UCSD-AML1 (cell line): ENCODE data around the gene SLC2A14.
A peak's percentile ranks its signal among the peaks of the same experiment; 100 is the strongest.
"Not testable (repeated sequence)": the region's sequence is repeated elsewhere in the genome, so short reads cannot be mapped to it uniquely, and the experiment has no call there.

Experiments
- DNase-seq: peaks from one replicate; lab custom pipeline; 2025; ENCODE audit not compliant: unreplicated experiment; lab: John Stamatoyannopoulos, UW

SLC2A14 gene

DNA sequence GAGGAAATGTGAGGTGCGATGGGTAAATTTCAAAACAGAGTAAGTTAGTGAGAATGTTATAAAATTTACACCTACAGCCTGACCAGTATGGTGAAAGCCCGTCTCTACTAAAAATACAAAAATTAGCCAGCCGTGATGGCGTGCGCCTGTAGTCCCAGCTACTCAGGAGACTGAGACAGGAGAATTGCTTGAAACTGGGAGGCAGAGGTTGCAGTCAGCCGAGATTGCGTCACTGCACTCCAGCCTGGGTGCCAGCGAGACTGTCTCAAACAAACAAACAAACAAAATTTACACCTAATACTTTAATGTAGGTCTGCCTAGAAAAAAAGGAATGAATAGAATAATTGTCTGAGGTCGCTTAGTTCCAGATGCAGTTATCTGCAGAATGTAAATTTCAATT, 37.6 kb downstream of the SLC2A14 start:
- DNase-seq = no peak

DNA sequence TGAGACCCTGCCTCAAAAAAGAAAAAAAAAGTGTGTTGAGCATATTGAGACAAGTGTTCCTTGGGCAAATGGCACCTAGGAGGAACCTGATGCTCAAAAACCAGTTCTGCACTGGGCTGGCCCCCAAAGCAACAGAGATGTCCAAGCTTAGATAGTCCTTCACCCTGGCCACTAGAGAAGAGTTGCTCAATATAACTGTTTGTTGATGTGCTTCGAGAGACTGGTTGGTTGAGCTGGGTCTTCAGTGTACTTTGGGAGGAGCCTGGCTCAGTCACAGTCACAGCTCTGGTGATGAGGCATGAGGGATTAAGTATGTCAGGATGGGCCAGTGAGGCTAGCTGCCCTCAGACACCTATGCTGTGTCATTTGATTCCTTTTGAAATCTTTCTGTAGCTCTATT, 38.0 kb downstream of the SLC2A14 start:
- DNase-seq = no peak

DNA sequence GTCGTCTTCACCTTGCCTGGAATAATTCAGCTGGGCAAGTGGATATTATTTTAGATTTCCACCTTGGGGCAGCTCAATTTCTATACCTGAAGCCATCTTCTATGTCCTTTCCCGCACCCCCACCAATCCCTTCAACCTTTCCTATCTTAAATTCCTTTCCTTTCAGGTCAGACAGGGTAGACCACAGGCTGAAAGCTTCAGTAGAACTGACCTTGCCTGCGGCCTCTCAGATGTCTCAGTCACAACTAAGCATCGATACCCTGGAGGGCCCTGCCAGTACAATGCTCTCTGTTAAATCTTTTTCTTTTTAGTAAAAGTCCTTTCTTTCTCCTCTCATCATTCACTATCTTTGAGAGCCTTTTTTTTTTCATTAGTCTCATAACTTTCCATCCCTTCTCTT, 38.9 kb downstream of the SLC2A14 start:
- no peak for DNase-seq

DNA sequence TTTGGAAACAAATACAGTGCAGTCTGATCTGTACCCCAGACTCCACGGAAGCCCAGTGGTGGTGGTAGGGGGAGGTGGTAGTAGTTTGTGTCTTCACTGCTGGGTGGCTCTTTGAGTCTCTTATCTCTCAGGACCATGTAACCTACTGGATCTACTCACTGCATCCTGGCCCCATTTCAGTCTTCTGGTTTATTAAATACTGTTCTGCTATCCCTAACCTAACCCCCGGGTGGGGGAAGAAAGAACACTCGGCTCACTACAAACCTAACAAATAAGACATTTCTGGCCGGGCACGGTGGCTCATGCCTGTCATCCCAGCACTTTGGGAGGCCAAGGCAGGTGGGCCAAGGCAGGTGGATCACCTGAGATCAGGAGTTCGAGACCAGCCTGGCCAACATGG, 39.5 kb downstream of the SLC2A14 start:
- not testable (repeated sequence) for DNase-seq

DNA sequence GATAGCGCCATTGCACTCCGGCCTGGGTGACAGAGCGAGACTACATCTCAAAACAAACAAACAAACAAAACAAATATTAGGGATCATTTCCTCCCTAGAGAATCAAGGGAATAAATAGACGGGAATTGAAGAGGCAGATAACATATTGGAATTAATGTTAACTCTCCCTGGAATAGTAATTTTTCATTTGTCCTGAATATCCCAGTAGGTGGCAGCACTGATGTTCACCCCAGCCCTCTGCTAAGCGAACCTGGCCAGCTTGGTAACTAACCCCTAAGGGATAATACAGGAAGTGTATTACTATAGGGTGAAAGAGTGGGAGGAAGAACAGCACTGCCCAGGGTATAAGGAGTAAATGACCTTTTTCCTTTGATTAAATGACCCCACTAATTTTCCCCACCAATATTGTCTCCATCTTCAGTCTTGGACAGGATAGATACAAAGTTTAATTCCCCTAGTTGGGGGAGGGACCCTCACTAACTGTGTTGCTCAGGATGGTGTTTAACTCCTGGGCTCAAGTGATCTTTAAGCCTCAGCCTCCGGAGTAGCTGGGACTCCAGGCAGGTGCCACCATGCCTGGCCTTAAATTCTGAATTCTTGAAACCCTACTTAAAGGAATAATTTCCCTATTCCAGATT, 40.5 kb downstream of the SLC2A14 start:
- peak; percentile 24 for DNase-seq

DNA sequence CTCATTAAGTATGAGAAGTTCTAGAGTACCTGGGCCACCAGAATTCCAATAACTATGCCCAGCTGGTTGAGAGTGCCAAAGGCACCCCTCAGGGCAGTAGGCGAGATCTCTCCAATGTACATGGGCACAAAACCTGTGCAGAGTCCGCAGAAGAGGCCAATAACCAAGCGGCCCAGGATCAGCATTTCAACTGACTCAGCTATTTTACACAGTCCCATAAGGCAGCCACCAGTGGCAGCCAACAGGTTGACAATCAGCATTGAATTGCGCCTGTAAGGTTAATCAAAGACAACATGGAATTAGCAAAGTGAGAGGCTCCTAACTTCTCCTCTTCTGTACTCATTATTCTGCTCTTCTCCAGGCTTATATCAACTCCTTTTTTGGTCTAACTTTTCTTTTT, 43.0 kb downstream of the SLC2A14 start:
- not testable (repeated sequence) for DNase-seq

DNA sequence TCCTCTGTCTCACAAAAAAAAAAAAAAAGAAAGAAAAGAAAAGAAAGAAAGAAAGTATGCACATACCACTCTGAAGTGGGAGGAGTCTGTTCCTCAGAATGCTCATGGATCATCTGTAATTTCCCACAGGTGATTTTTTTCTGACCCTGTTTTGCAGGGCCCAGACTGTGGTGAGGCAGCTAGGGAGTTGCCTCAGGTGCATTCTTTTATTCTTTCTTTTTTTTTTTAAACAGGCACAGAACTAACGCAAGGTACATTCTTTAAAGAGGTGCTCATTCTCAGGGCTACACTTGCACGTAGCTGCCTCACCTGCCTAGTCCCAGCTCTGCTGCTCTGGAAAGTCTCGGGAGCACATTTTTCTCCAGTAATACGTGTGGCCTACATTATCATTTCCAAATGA, 47.0 kb downstream of the SLC2A14 start:
- not testable (repeated sequence) for DNase-seq

DNA sequence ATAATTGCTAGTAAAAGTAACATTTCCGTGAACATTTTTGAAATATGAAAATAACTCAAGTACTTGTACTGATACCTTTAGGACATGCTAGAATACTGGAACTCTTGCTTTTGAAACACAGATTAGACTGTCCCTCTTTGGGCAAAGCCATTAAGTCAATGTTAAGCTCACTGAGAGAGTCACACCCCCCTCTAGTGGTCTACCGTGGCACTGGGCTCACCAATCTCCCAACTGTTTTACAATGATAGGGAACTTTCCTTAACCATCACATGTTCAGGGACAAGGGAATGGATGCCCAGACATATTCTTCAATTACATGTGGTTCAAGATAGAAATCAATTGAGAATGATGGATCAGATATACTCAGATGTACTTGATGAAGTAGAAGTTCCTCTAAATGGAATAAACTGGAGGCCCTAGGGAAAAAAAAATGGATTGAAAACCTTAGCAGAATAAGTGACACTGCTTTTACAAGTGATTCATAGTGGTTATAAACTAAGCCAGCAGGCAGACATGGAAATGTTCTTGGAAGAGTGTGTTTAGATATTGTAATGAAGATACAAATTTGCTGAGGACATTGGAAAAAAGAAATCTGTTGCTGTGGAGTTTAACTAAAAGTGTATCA, 65.7 kb downstream of the SLC2A14 start:
- DNase-seq = peak; percentile 75

DNA sequence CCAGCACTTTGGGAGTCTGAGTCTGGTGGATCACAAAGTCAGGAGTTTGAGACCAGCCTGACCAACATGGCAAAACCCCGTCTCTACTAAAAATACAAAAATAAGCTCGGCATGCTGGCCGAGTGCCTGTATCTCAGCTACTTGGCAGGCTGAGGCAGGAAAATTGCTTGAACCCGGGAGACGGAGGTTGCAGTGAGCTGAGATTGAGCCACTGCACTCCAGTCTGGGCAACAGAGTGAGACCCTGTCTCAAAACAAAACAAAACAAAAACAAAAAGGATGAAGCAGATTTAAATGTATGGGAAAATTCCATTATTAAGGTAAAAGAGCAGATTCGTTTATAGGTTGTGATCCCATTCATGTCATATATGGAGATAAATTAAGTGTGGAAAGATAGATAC, 66.4 kb downstream of the SLC2A14 start:
- DNase-seq = not testable (repeated sequence)

DNA sequence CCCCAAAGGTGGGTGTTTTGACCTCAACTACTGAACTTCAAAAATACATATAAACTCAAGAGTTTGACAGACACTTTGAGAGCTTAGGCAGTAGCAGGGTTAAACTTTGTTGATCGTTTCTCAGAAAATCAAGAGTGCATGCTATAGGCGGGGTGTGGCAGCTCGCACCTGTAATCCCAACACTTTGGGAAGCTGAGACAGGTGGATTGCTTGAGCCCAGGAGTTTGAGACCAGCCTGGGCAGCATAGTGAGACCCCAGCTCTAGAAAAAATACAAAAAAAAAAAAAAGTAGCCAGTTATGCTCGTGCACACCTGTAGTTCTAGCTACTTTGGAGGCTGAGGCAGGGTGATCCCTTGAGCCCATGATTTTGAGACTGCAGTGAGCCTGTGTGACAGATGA, 71.3 kb downstream of the SLC2A14 start:
- no peak for DNase-seq

DNA sequence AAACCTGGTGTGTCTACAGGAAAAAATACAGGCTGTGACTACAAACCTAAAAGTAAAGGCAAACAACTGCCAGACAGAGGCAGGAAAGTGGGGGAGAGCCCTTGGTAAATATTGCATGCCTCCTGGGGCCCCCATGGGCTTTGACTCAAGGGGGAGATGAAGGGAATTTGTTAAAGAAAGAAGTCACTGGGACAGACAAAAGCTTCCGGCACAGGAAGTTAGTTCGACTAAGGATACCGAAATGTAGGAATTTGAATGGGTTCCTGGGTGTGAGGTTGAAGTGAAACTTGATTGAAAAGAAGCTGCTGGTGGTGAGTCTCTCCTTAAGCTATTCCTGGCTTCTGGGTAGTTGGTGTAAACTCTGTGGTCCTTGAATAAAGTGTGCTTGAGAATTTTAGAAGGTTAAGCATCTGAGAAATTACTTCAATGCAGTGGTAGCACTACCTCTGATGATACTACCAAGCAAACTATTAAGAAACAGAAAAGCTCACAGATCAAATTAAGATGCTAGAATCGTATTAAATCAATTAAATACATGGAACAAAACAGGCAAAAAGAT, 73.9 kb downstream of the SLC2A14 start:
- not testable (repeated sequence) for DNase-seq

DNA sequence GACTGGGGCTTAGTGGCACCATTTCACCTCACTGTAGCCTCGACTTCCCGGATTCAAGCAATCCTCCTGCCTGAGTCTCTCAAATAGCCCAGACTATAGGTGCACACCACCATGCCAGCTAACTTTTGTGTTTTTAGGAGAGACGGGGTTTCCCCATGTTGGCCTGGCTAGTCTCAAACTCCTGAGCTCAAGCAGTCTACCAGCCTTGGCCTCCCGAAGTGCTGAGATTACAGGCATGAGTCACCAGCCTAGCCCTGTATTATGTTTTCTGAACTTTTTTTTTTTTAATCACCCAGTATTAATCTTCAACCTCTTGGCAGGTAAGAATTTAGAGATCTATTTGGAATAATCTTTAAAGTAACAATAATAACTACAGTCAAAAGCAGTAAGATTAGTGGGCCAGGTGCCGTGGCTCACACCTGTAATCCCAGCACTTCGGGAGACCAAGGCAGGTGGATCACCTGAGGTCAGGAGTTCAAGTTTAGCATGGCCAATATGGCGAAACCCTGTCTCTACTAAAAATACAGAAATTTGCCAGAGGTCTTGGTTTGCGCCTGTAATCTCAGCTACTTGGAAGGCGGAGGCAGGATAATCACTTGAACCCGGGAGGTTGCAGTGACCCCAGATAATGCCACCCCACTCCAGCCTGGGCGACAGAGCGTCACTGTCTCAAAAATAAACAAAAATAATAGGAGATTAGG, 74.9 kb downstream of the SLC2A14 start:
- no peak for DNase-seq

DNA sequence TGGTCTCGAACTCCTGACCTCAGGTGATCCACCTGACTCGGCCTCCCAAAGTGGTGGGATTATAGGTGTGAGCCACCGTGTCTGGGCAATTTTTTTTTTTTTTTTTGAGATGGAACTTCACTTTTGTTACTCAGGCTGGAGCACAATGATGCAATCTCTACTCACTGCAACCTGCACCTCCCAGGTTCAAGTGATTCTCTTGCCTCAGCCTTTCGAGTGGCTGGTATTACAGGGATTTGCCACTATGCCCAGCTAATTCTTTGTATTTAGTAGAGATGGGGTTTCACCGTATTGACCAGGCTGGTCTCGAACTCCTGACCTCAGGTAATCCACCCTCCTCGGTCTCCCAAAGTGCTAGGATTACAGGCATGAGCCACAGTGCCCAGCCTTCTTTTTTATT, 75.4 kb downstream of the SLC2A14 start:
- DNase-seq = not testable (repeated sequence)

DNA sequence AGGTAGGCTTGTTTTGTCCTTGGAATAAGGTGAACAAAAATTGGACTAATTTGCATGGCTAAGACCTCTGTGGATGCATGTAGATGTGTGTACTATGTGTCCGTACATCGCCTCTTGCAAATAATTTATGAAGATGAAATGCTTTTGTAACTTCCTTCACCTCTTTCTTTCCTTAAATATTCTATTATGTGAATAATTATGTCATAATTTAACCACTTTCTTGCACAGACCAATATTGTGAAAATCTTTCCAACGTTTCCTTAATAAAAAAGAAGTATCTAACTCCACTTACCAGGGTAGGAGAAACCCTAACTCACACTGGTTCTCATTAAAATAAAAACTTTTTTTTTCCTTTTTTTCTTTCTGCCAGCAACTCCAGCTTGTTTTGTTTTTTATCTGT, 79.5 kb downstream of the SLC2A14 start:
- no peak for DNase-seq

DNA sequence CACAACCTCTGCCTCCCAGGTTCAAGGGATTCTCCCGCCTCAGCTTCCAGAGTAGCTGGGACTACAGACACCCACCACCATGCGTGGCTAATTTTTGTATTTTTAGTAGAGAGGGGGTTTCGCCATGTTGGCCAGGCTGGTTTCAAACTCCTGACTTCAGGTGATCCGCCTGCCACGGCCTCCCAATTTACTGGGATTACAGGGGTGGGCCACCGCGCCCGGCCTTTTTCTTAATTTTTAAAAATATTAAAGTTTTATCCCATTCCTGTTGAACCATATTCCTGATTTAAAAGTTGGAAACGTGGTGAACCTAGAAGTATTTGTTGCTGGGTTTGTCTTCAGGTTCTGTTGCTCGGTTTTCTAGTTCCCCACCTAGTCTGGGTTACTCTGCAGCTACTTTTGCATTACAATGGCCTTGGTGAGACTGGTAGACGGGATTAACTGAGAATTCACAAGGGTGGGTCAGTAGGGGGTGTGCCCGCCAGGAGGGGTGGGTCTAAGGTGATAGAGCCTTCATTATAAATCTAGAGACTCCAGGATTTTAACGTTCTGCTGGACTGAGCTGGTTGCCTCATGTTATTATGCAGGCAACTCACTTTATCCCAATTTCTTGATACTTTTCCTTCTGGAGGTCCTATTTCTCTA, 83.7 kb downstream of the SLC2A14 start, which contains the start of gene NANOG:
NANOG (plus strand) TSS at position 519 of the 645 bp plus-strand sequence. CDS start 213 bp downstream, outside the sequence.
- not testable (repeated sequence) for DNase-seq

DNA sequence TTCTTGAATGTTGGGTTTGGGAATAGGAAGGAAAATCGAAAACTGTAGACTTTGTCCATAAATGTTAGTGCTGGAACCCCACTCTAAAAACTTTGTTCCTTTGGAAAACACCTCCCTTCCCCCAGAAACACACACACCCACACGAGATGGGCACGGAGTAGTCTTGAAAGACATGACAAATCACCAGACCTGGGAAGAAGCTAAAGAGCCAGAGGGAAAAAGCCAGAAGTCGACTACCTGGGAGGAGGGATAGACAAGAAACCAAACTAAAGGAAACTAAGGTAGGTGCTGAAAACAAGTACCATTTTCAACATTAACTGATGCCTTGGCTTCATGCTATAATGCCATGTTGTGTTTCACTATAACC, 84.4 kb downstream of the SLC2A14 start:
- DNase-seq = no peak

DNA sequence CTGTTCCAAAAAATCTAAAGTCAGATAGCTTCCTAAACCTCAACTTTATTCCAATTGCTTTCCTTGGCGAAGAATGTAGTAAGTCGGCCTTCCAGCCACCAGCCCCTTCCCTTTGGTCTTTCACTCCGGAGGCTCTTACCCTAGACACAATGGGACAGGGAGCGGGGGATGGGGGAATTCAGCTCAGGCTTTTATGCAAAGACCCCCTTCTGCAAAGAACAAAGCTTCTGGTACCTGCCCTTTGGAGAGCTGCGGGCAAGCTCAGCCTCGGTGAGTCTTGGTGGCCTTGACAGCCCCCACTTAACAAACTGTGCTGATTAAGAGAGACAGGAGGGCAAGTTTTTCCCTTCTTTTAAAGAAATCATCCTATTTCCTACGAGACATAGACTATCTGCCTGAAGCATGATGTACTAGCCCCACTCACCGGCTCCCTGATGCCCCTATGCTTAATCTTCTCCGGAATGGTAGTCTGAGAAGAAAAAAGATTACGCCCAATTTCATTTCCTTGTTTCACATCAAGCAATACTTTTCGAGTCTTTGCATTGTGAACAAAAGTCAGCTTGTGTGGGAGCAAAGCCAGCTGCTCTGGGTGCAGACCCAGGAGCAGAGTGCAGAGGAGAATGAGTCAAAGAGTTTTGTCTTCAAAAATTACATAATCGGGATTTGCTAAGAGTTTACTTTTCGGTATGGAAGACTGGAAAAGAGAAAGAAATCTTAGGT, 85.0 kb downstream of the SLC2A14 start:
- no peak for DNase-seq

DNA sequence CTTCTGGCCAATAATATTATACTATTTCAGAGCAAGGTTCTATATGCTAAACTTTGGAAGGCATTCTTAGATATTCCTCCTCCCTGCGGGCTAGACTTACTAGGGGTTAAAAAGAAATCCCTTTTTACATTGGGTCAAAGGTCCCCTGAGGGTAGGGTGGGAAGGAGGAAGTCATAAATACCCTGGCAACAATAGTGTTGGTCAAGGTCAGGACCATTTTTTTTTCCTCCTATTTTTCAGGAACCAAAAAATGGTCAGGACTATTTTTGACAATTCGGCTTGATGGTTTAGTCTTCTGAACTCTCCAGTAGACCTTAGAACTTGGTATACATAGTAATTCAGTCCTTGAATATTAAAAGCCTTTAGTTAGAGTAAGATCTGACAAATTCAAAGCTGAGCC, 88.0 kb downstream of the SLC2A14 start:
- DNase-seq = no peak

DNA sequence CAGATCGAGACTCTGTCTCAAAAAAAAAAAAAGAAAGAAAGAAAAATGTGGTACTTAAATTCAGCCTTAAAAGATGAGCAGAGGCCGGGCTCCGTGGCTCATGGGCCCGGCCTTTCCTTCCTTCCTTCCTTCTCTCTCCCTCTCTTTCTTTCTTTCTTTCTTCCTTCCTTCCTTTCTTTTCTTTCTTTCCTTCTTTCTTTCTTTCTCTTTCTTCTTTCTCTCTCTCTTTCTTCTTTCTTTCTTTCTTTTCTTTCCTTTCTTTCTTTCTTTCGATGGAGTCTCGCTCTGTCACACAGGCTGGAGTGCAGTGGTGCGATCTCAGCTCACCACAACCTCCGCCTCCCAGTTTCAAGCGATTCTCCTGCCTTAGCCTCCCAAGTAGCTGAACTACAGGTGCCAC, 89.3 kb downstream of the SLC2A14 start:
- not testable (repeated sequence) for DNase-seq

DNA sequence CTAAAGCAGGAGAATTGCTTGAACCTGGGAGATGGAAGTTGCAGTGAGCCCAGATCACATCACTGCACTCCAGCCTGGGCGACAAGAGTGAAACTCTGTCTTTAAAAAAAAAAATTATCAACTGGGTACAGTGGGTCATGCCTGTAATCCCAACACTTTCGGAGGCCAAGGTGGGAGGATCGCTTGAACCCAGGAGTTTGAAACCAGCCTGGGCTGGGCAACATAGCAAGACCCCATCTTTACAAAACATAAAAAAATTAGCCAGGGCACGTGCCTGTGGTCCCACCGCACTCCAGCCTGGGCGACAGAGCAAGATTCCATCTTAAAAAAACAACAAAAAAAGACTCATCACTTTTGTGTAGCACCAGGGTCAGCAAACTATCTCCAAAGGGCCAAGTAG, 90.7 kb downstream of the SLC2A14 start:
- DNase-seq = no peak

DNA sequence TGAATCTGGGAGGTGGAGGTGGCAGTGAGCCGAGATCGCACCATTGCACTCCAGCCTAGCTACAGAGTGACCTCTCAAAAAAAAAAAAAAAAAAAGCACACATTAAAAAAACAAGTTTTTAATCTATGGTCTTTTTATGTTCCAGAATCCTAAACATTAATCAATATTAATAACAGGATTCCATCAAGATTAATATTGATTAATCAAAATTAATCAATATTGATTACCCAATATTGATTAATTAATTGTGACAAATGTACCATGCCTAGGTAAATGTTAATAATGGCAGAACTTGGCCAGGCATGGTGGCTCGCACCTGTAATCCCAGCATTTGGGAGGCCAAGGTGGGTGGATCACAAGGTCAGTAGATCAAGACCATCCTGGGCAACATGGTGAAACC, 91.4 kb downstream of the SLC2A14 start:
- DNase-seq = no peak
